Colonic mucosa (tissue), 4 donors: ENCODE data around the gene KREMEN2. TPM values are rescaled to one million over a fixed set of nuclear protein-coding genes. Genes with fewer than 3 reads are reported as not detected.

ENCODE experiments used
- DNase-seq: peaks from one replicate; pipeline ENCODE4 v3.0.0-alpha.2; 2020
- H3K27ac ChIP-seq: fragments of 200-600 bp; one replicate; pipeline ENCODE4 v1.8.0; 2021
- H3K27me3 ChIP-seq: fragments of 200-600 bp; one replicate; pipeline ENCODE4 v1.8.0; 2021
- H3K36me3 ChIP-seq: fragments of 200-600 bp; one replicate; pipeline ENCODE4 v1.8.0; 2021
- H3K4me1 ChIP-seq: fragments of 200-600 bp; one replicate; pipeline ENCODE4 v1.8.0; 2021; ENCODE audit warnings: mild to moderate bottlenecking
- H3K4me3 ChIP-seq: fragments of 200-600 bp; one replicate; pipeline ENCODE4 v1.8.0; 2021
- H3K9ac ChIP-seq, 2 donors: one replicate each; pipeline ENCODE4 v1.7.0; 2013; ENCODE audit warnings: control low read depth in 2 of 2, low read depth in 2 of 2, low read length in 2 of 2
- H3K9me3 ChIP-seq: fragments of 200-600 bp; one replicate; pipeline ENCODE4 v1.8.0; 2021
- CTCF ChIP-seq: fragments of 200-600 bp; IDR thresholded peaks from one replicate; pipeline ENCODE4 v1.8.0; 2022; ENCODE audit warnings: antibody characterized with exemption, mild to moderate bottlenecking
- intact Hi-C: fragments of 100-400 bp; cut with DNase I; formaldehyde crosslinking; loops from one replicate; pipeline ENCODE4 v1.14.1; 2022
- total RNA-seq, 2 donors: library from RNA; stranded (reverse); fragmentation: NEBNext Ultra II Directional in 1 of 2; extraction: Animal tissue kit (Norgen Biotek cat#: 25700) in 1 of 2; gene quantifications; one replicate each; pipeline ENCODE4 v1.2.1, GENCODE V29; 2021
- donor health status: healthy.
- donor health status: DM: no; HTN: no; CAD: no.
- donor health status: DM: no; HTN: no; CAD: no.

The KREMEN2 gene
- total RNA-seq, 2 donors from 2014 or later, result 1.4 to 1.5 TPM

GRCh38 chr16:2955779-2956578 is 8.1 kb upstream of the KREMEN2 start:
- H3K4me3 ChIP-seq, result no peak overlapping the region
- H3K36me3 ChIP-seq, result no peaks in the 10 kb centered on the region
- TF ChIP-seq CTCF, result no peak
- H3K9me3 ChIP-seq, result no peaks in the 10 kb centered on the region
- H3K27me3 ChIP-seq, result no peaks in the 10 kb centered on the region
- peaks cover 5% of the 10 kb centered on the region for H3K4me1 ChIP-seq
- no peak overlapping the region for H3K9ac ChIP-seq
- intact Hi-C loops, result no loop called here
- H3K27ac ChIP-seq, result no peak overlapping the region
- no peak for DNase-seq

- Histone ChIP-seq H3K27me3 (peaks cover 1% of the 10 kb centered on the region), H3K36me3 (no peaks in the 10 kb centered on the region), H3K4me1 (peaks cover 5% of the 10 kb centered on the region), H3K27ac (no peak overlapping the region), H3K9ac (no peak overlapping the region), H3K9me3 (no peaks in the 10 kb centered on the region), H3K4me3 (no peak overlapping the region)
- intact Hi-C loops, result no loop called here
- TF ChIP-seq CTCF, result no peak
- no peak for DNase-seq
These were observed 7.5 kb upstream of the KREMEN2 start for GRCh38 chr16:2956579-2956956.

GRCh38 chr16:2959206-2959605 is 4.9 kb upstream of the KREMEN2 start:
- Histone ChIP-seq H3K27ac (no peak overlapping the region), H3K9ac (no peak overlapping the region), H3K4me1 (peaks cover 16% of the 10 kb centered on the region), H3K4me3 (no peak overlapping the region), H3K27me3 (peaks cover 27% of the 10 kb centered on the region), H3K36me3 (no peaks in the 10 kb centered on the region), H3K9me3 (no peaks in the 10 kb centered on the region)
- intact Hi-C loops, result no loop called here
- TF ChIP-seq CTCF, result no peak
- no peak for DNase-seq

- H3K36me3 ChIP-seq, result no peaks in the 10 kb centered on the region
These were observed 3.7 kb upstream of the KREMEN2 start for GRCh38 chr16:2960183-2961010.

More at GRCh38 chr16:2960183-2961010, 3.7 kb upstream of the KREMEN2 start:
- Histone ChIP-seq H3K27ac (no peak overlapping the region), H3K4me1 (peaks cover 23% of the 10 kb centered on the region), H3K9me3 (no peaks in the 10 kb centered on the region), H3K27me3 (peaks cover 35% of the 10 kb centered on the region), H3K4me3 (no peak overlapping the region), H3K9ac (no peak overlapping the region)
- no peak for TF ChIP-seq CTCF
- DNase-seq, result no peak
- intact Hi-C loops, result no loop called here
